ENCODE data around the gene PTPRU.

The PTPRU gene

DNA sequence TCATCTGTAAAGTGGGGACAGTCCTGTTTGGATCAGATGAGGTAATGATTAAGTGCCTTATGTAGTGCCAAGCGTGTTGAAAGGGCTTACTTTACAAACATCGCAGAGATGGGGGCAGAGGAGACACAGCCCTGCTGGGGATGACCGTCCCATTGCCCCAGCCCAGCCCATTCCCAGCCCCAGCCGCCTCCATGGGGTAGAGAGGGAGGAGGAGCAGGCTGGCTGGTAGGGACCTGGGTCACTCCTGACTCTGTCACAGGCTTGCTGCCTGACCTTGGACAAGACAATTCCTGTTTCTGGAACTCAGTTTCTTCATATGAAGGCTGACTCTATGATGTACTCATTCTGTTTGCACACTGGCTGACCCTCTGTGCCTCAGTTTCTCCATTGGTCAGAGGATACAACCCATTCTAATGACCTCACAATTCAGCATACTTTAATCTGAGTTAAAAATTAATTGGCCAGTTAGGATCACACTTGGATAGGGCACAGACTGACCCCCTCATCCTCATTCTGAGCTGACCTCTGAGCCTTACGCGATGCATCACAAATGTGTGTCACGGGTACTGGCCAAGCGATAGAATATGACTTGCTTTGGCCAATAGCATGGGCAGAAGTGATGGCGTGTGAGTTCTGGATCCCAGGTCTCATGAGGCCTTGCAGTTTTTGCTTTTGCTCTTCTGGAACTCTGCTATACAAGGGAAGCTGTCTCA, 91.1 kb downstream of the PTPRU start:
- Histone ChIP-seq H3K4me3 (ENCODE audit: low read depth, low read length) (no peak overlapping the region), H3K9me3 (ENCODE audit: control insufficient read depth, insufficient read depth, low read length) (no peaks in the 10 kb centered on the region), H3K27ac (ENCODE audit: low read depth, low read length) (no peak overlapping the region), H3K36me3 (ENCODE audit: control insufficient read depth, insufficient read depth, low read length) (no peaks in the 10 kb centered on the region), H3K4me1 (ENCODE audit: control insufficient read depth, insufficient read depth, low read length) (peaks cover 6% of the 10 kb centered on the region), H3K27me3 (ENCODE audit: control insufficient read depth, insufficient read depth, low read length) (no peaks in the 10 kb centered on the region), H3K9ac (ENCODE audit: low read depth, low read length) (no peak overlapping the region)

DNA sequence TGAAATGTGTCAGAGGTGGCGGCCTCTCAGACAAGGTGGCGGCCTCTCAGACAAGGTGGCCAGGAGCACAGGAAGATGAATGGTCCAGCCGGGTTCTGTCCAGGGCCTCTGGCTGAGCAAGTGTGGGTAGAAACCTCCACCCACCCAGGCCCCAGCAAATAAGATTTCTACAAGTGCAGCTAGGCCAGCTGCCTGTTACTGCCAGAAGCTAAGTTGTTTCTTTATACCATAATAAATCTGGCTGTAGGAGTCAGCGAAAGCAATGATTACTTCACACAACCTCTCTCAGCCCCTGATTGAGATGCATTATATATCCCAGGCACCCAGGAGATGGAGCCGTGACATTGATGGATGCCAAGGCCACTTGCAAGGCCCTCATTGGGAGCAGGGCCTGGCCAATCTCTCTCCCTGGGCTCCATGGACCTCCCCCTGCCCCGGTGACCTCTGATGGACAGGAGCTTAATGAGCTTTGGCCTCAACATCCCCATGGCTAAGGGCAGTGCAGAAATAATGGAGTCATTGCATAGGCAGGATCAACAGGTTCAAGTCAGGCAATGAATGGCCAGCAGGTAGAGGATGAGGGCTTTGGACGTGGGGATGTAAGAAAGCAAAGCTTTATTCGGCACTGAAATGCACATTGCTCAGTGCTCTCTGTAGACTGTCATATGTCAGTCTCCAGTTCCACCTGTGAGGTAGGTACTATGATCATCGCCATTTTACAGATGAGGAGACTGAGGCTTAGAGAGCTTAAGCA, 92.9 kb downstream of the PTPRU start:
- no peak overlapping the region for H3K27ac ChIP-seq (ENCODE audit: low read depth, low read length)
- H3K4me1 ChIP-seq (ENCODE audit: control insufficient read depth, insufficient read depth, low read length), result peaks cover 12% of the 10 kb centered on the region
- no peak overlapping the region for H3K9ac ChIP-seq (ENCODE audit: low read depth, low read length)
- H3K4me3 ChIP-seq (ENCODE audit: low read depth, low read length), result no peak overlapping the region
- no peaks in the 10 kb centered on the region for H3K27me3 ChIP-seq (ENCODE audit: control insufficient read depth, insufficient read depth, low read length)
- H3K36me3 ChIP-seq (ENCODE audit: control insufficient read depth, insufficient read depth, low read length), result no peaks in the 10 kb centered on the region
- H3K9me3 ChIP-seq (ENCODE audit: control insufficient read depth, insufficient read depth, low read length), result no peaks in the 10 kb centered on the region

DNA sequence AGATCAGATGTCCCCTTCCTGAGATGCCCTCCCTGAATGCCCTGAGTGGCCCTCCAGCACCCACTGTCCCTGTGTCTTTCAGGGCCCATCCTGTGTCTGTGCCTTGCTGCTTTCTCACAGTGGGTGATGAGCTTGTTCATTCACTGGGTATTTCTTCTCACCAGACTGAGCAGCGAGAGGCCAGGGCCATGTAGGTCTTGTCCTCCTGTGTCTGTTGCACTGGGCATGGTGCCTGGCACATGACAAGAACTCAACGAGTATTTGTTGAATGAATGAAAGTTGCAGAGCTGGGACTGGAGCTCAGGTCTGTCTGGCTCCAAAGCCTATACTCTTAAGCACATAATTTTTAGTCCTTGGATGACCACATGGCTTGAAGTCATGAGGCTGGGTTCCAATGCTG, 93.8 kb downstream of the PTPRU start:
- H3K9ac ChIP-seq (ENCODE audit: low read depth, low read length), result no peak overlapping the region
- no peak overlapping the region for H3K27ac ChIP-seq (ENCODE audit: low read depth, low read length)
- no peak overlapping the region for H3K4me3 ChIP-seq (ENCODE audit: low read depth, low read length)
- H3K9me3 ChIP-seq (ENCODE audit: control insufficient read depth, insufficient read depth, low read length), result no peaks in the 10 kb centered on the region
- no peaks in the 10 kb centered on the region for H3K27me3 ChIP-seq (ENCODE audit: control insufficient read depth, insufficient read depth, low read length)
- H3K36me3 ChIP-seq (ENCODE audit: control insufficient read depth, insufficient read depth, low read length), result no peaks in the 10 kb centered on the region
- H3K4me1 ChIP-seq (ENCODE audit: control insufficient read depth, insufficient read depth, low read length), result peaks cover 12% of the 10 kb centered on the region

DNA sequence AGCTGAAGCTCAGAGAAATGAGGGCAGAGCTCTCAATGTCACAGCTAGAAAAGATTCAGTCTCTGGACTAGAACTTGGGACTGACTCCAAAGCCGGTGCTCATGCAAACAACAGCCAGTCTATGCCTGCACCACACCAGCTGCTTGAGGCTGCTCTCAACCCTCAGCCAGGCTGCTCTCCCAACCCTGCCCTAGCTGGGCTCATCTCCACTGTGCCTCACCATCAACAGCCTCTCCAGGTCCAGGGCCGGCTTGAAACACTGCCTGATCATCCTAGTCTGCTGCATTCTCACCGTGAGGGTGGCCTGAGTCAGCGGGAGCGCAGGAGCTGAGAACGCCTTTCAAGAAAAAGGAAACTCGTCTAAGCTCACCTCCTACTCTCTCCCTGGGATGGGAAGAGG, 94.5 kb downstream of the PTPRU start:
- H3K4me1 ChIP-seq (ENCODE audit: control insufficient read depth, insufficient read depth, low read length), result peaks cover 6% of the 10 kb centered on the region; the same call in 1 of the 2 replicates
- H3K4me3 ChIP-seq (ENCODE audit: low read depth, low read length), result no peak overlapping the region
- H3K9me3 ChIP-seq (ENCODE audit: control insufficient read depth, insufficient read depth, low read length), result no peaks in the 10 kb centered on the region
- H3K36me3 ChIP-seq (ENCODE audit: control insufficient read depth, insufficient read depth, low read length), result no peaks in the 10 kb centered on the region
- H3K27me3 ChIP-seq (ENCODE audit: control insufficient read depth, insufficient read depth, low read length), result no peaks in the 10 kb centered on the region
- no peak overlapping the region for H3K9ac ChIP-seq (ENCODE audit: low read depth, low read length)
- H3K27ac ChIP-seq (ENCODE audit: low read depth, low read length), result no peak overlapping the region

DNA sequence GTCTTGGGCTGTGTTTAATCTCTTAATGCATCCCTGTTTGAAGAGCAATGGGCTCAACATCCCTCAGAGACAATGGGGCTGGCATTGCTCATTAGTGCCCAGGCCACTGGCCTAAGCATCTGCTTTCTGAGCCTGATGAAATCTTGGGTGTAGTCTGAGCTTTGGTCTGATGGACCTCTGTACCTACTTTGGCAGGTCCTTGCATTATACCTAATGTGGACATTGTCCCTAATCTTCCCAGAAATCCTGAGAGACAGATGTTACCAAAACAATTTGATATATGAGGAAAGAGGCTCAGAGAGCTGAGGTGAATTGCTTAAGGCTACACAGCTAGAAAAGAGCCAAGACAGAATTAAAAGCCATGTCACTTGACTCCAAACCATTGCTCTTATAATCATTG, 95.0 kb downstream of the PTPRU start:
- no peaks in the 10 kb centered on the region for H3K9me3 ChIP-seq (ENCODE audit: control insufficient read depth, insufficient read depth, low read length)
- no peak overlapping the region for H3K9ac ChIP-seq (ENCODE audit: low read depth, low read length)
- H3K36me3 ChIP-seq (ENCODE audit: control insufficient read depth, insufficient read depth, low read length), result no peaks in the 10 kb centered on the region
- no peak overlapping the region for H3K27ac ChIP-seq (ENCODE audit: low read depth, low read length)
- peaks cover 6% of the 10 kb centered on the region; the same call in 1 of the 2 replicates for H3K4me1 ChIP-seq (ENCODE audit: control insufficient read depth, insufficient read depth, low read length)
- no peaks in the 10 kb centered on the region for H3K27me3 ChIP-seq (ENCODE audit: control insufficient read depth, insufficient read depth, low read length)
- no peak overlapping the region for H3K4me3 ChIP-seq (ENCODE audit: low read depth, low read length)

DNA sequence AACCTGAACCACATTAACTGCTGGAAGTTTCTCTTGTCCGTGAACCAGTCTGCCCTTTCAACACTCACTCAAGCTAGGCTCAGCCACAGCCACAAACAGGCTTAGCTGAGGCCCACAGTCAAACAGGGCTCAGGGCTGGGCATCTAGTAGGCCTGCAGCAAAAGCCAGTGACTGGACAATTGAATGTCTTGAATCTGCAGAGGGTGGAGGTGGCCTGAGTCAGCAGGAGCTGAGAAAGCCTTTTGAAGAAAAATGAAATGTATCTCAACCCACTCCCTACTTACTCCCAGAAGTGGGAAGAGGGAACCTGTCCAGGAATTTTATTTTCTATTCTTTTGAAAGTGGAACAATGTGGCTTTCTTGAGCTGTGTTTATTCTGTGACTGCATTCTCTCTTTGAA, 95.4 kb downstream of the PTPRU start:
- Histone ChIP-seq H3K36me3 (ENCODE audit: control insufficient read depth, insufficient read depth, low read length) (no peaks in the 10 kb centered on the region), H3K4me3 (ENCODE audit: low read depth, low read length) (no peak overlapping the region), H3K9me3 (ENCODE audit: control insufficient read depth, insufficient read depth, low read length) (no peaks in the 10 kb centered on the region), H3K9ac (ENCODE audit: low read depth, low read length) (no peak overlapping the region), H3K27me3 (ENCODE audit: control insufficient read depth, insufficient read depth, low read length) (no peaks in the 10 kb centered on the region), H3K27ac (ENCODE audit: low read depth, low read length) (no peak overlapping the region), H3K4me1 (ENCODE audit: control insufficient read depth, insufficient read depth, low read length) (peaks cover 6% of the 10 kb centered on the region; the same call in 1 of the 2 replicates)

DNA sequence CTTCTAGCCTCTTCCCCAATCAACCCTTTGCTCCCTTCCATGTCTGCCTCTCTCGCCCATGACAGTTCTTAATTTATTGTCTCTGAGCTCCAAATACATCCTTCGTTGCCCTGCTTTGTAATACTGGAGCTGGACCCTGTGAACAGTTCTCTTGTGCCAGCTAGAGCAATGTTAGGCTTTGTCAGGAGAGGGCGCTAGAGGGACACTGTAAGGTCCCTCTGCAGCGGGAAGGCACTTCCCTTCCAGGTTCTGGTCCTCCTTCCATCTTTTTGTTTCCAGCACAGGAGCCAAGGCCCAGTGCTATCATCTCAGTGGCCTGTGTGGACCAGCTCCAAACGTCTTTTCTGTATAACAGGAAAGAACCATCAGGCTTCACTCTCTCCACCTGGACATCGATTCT, 95.9 kb downstream of the PTPRU start:
- Histone ChIP-seq H3K4me1 (ENCODE audit: control insufficient read depth, insufficient read depth, low read length) (peaks cover 6% of the 10 kb centered on the region; the same call in 1 of the 2 replicates), H3K27me3 (ENCODE audit: control insufficient read depth, insufficient read depth, low read length) (no peaks in the 10 kb centered on the region), H3K4me3 (ENCODE audit: low read depth, low read length) (no peak overlapping the region), H3K27ac (ENCODE audit: low read depth, low read length) (no peak overlapping the region), H3K9me3 (ENCODE audit: control insufficient read depth, insufficient read depth, low read length) (no peaks in the 10 kb centered on the region), H3K9ac (ENCODE audit: low read depth, low read length) (no peak overlapping the region), H3K36me3 (ENCODE audit: control insufficient read depth, insufficient read depth, low read length) (no peaks in the 10 kb centered on the region)

DNA sequence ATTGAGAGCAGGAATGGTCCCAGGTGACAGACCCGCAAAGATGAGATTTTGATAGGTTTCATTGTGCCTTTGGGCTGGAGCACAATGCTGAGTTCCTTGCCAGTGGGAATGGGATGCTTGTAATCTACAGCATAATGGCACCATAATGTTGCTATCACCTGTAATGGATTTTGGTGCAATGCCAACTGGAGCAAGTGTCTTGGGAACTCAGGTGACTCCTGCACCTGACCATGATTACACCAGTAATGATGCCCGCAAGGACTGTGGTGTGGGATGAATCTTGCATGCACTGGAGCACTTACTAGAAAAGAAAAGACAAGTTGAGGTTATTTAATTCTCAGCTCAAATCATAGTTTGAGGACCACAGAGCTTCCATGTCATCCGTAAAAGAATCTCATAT, 96.7 kb downstream of the PTPRU start:
- no peaks in the 10 kb centered on the region for H3K9me3 ChIP-seq (ENCODE audit: control insufficient read depth, insufficient read depth, low read length)
- H3K4me3 ChIP-seq (ENCODE audit: low read depth, low read length), result no peak overlapping the region
- H3K36me3 ChIP-seq (ENCODE audit: control insufficient read depth, insufficient read depth, low read length), result no peaks in the 10 kb centered on the region
- no peak overlapping the region for H3K27ac ChIP-seq (ENCODE audit: low read depth, low read length)
- no peak overlapping the region for H3K9ac ChIP-seq (ENCODE audit: low read depth, low read length)
- H3K27me3 ChIP-seq (ENCODE audit: control insufficient read depth, insufficient read depth, low read length), result no peaks in the 10 kb centered on the region
- peaks cover 6% of the 10 kb centered on the region; the same call in 1 of the 2 replicates for H3K4me1 ChIP-seq (ENCODE audit: control insufficient read depth, insufficient read depth, low read length)

DNA sequence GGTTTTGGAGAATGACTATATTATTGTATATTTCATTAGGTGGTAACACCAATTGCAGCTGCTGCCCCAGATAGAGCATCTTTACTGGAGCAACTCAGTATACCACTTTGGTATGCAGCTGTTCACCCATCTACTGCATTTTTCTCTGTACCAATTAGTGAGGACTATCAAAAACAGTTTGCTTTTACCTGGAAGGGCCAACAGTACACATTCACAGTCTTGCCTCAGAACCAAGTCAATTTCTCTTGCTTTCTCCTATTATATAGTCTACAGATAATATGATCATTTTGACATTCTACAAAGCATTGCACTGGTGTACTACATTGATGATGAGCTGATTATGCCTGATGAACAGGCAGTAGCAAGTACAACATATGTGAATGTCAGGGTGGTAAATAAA, 99.3 kb downstream of the PTPRU start:
- H3K9me3 ChIP-seq (ENCODE audit: control insufficient read depth, insufficient read depth, low read length), result no peaks in the 10 kb centered on the region
- H3K27me3 ChIP-seq (ENCODE audit: control insufficient read depth, insufficient read depth, low read length), result no peaks in the 10 kb centered on the region
- no peaks in the 10 kb centered on the region for H3K36me3 ChIP-seq (ENCODE audit: control insufficient read depth, insufficient read depth, low read length)
- no peak overlapping the region for H3K9ac ChIP-seq (ENCODE audit: low read depth, low read length)
- H3K27ac ChIP-seq (ENCODE audit: low read depth, low read length), result no peak overlapping the region
- H3K4me3 ChIP-seq (ENCODE audit: low read depth, low read length), result no peak overlapping the region
- H3K4me1 ChIP-seq (ENCODE audit: control insufficient read depth, insufficient read depth, low read length), result peaks cover 6% of the 10 kb centered on the region; the same call in 1 of the 2 replicates

DNA sequence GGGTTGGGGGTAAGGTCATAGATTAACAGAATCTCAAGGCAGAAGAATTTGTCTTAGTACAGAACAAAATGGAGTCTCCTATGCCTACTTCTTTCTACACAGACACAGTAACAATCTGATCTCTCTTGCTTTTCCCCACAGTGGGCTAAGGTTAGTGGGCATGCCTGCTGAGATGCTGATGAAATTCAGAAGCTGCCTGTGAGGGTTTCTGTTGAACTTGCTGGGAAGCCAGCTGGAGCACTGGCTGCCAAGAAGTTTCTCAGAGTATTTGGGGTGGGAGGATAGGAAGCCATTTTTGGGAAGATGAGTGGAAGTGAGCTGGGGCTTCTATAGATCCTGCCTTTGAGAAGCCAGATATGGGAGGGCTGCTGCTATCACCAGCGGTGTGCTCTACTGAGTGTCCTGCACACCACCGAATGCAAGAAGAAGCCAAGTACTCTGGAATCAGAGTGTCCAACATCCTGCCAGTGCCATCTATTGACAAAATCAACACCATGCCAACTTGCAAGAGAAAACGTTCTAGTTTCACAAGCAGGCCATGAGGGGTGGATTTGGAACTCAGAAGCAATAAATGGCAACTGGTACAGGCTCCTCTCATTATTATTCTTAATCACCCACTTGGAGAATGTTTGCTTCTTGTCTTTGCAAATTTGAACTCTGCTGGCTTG, 102.7 kb downstream of the PTPRU start:
- no peaks in the 10 kb centered on the region for H3K4me1 ChIP-seq (ENCODE audit: control insufficient read depth, insufficient read depth, low read length)
- H3K4me3 ChIP-seq (ENCODE audit: low read depth, low read length), result no peak overlapping the region
- H3K9me3 ChIP-seq (ENCODE audit: control insufficient read depth, insufficient read depth, low read length), result no peaks in the 10 kb centered on the region
- no peak overlapping the region for H3K9ac ChIP-seq (ENCODE audit: low read depth, low read length)
- H3K27me3 ChIP-seq (ENCODE audit: control insufficient read depth, insufficient read depth, low read length), result no peaks in the 10 kb centered on the region
- no peak overlapping the region for H3K27ac ChIP-seq (ENCODE audit: low read depth, low read length)
- H3K36me3 ChIP-seq (ENCODE audit: control insufficient read depth, insufficient read depth, low read length), result no peaks in the 10 kb centered on the region

DNA sequence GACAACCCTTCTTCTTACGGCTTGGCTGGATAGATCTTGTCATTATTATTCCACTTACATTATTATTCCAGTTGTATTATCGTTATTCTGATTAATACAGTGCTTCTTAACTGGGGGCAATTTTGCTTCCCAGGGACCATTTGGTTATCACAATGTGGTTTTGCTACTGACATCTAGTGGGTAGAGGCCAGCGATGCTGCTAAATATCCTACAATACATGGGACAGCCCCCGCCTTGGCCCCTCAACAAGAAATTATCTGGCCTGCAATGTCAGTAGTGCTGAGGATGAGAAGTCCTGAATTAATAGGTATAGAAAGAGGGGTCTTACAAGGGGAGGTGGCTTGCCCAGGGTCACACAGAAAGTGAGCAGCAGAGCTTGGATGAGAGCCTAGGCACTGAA, 105.6 kb downstream of the PTPRU start:
- no peak overlapping the region for H3K9ac ChIP-seq (ENCODE audit: low read depth, low read length)
- no peaks in the 10 kb centered on the region for H3K27me3 ChIP-seq (ENCODE audit: control insufficient read depth, insufficient read depth, low read length)
- H3K4me3 ChIP-seq (ENCODE audit: low read depth, low read length), result no peak overlapping the region
- no peak overlapping the region for H3K27ac ChIP-seq (ENCODE audit: low read depth, low read length)
- H3K4me1 ChIP-seq (ENCODE audit: control insufficient read depth, insufficient read depth, low read length), result no peaks in the 10 kb centered on the region
- H3K36me3 ChIP-seq (ENCODE audit: control insufficient read depth, insufficient read depth, low read length), result no peaks in the 10 kb centered on the region
- H3K9me3 ChIP-seq (ENCODE audit: control insufficient read depth, insufficient read depth, low read length), result no peaks in the 10 kb centered on the region
